H1 (cell line): ENCODE measurements around the gene UVRAG. TPM values are rescaled to one million over a fixed set of nuclear protein-coding genes. Genes with fewer than 3 reads are reported as not detected.

Experiments
- CTCF ChIA-PET: fragments of 300-600 bp; sonication (Branson Sonifier 250); formaldehyde crosslinking; loops from one replicate; lab custom pipeline; 2021; ENCODE audit not compliant: partially characterized antibody; lab: Charles Lee
- POLR2A ChIA-PET: fragments of 300-600 bp; sonication (Branson Sonifier 250); formaldehyde crosslinking; loops from one replicate; lab custom pipeline; 2021; ENCODE audit warnings: inconsistent platforms; ENCODE audit not compliant: partially characterized antibody; lab: Charles Lee
- DNase-seq, 2 experiments: peaks; one replicate each; pipeline versions ENCODE4 v3.0.0 to v3.0.0-alpha.2; 2010 to 2022; ENCODE audit warnings: low spot score in 2 of 2, low read depth in 1 of 2, mixed read lengths in 1 of 2
- FAIRE-seq: peaks from 2 replicates; lab custom pipeline; 2011; peaks lifted over from hg19 to GRCh38; lab: Jason Lieb, UNC
- H2AFZ ChIP-seq: 2 replicates; pipeline ENCODE4 v1.8.1; 2012; ENCODE audit warnings: low read length, inconsistent platforms
- H2AK5ac ChIP-seq: 2 replicates; pipeline ENCODE4 v1.6.1; 2013; ENCODE audit warnings: low read depth, low read length
- H2BK120ac ChIP-seq: replicated peaks from 2 replicates; pipeline ENCODE3; 2013; ENCODE audit warnings: low read depth, low read length, inconsistent platforms
- H2BK12ac ChIP-seq: 2 replicates; pipeline ENCODE4 v1.6.1; 2013; ENCODE audit warnings: low read depth, low read length
- H2BK15ac ChIP-seq: 2 replicates; pipeline ENCODE4 v1.6.1; 2013; ENCODE audit warnings: low read length
- H2BK20ac ChIP-seq: 2 replicates; pipeline ENCODE4 v1.6.1; 2013; ENCODE audit warnings: low read length
- H2BK5ac ChIP-seq: 2 replicates; pipeline ENCODE4 v1.6.1; 2013; ENCODE audit warnings: low read depth, low read length
- H3K14ac ChIP-seq: 2 replicates; pipeline ENCODE4 v1.6.1; 2013; ENCODE audit warnings: inconsistent platforms; ENCODE audit not compliant: insufficient read length
- H3K18ac ChIP-seq: 2 replicates; pipeline ENCODE4 v1.6.1; 2013; ENCODE audit warnings: low read length; ENCODE audit errors: extremely low read depth
- H3K23ac ChIP-seq: 2 replicates; pipeline ENCODE4 v1.6.1; 2013; ENCODE audit warnings: inconsistent platforms; ENCODE audit not compliant: insufficient read length
- H3K23me2 ChIP-seq: 2 replicates; pipeline ENCODE4 v1.6.1; 2013; ENCODE audit warnings: low read depth, low read length
- H3K27ac ChIP-seq: 2 replicates; pipeline ENCODE4 v1.6.1; 2011; ENCODE audit warnings: low read depth, low read length, inconsistent platforms
- H3K27me3 ChIP-seq, 4 experiments: replicated peaks in 1 of 4; 1 replicate in 1 of 4; 2 replicates in 3 of 4; pipeline versions ENCODE4 v1.6.1 to v1.8.1; 2011 to 2013; ENCODE audit warnings: low read length in 3 of 4, mild to moderate bottlenecking in 3 of 4, inconsistent platforms in 2 of 4, mixed read lengths in 2 of 4, moderate library complexity in 1 of 4; ENCODE audit not compliant: control insufficient read depth in 3 of 4, insufficient read depth in 3 of 4; ENCODE audit errors: extremely low read depth in 1 of 4
- H3K36me3 ChIP-seq, 4 experiments: 2 replicates each; pipeline versions ENCODE4 v1.6.1 to v1.8.1; 2011 to 2013; ENCODE audit warnings: mild to moderate bottlenecking in 4 of 4, low read length in 3 of 4, moderate library complexity in 2 of 4, control low read depth in 1 of 4, inconsistent platforms in 1 of 4; ENCODE audit not compliant: insufficient read depth in 4 of 4, control insufficient read depth in 2 of 4
- H3K4ac ChIP-seq: replicated peaks from 2 replicates; pipeline ENCODE3; 2013; ENCODE audit warnings: low read length, low read depth, mixed read lengths, inconsistent platforms; ENCODE audit not compliant: insufficient read length
- H3K4me1 ChIP-seq, 4 experiments: replicated peaks in 1 of 4; 1 replicate in 1 of 4; 2 replicates in 3 of 4; pipeline versions ENCODE4 v1.6.1 to v1.8.1; 2011 to 2013; ENCODE audit warnings: low read length in 3 of 4, inconsistent platforms in 2 of 4, mixed read lengths in 1 of 4; ENCODE audit not compliant: insufficient read depth in 4 of 4, control insufficient read depth in 3 of 4
- H3K4me2 ChIP-seq, 2 experiments: 2 replicates each; pipeline versions ENCODE4 v1.6.1 to v1.8.1; 2011 to 2013; ENCODE audit warnings: low read depth in 2 of 2, low read length in 2 of 2, control low read depth in 1 of 2, inconsistent platforms in 1 of 2, mild to moderate bottlenecking in 1 of 2; ENCODE audit not compliant: insufficient read depth in 1 of 2
- H3K4me3 ChIP-seq, 4 experiments: fragments of 200-600, 300-600 bp in 1 of 4; sonication (generic), shearing (Covaris generic), sonication (Bioruptor Twin) in 1 of 4; 2 replicates each; pipeline versions ENCODE4 v1.5.1 to v1.8.1; 2011 to 2016; ENCODE audit warnings: low read length in 4 of 4, low read depth in 3 of 4, control low read depth in 2 of 4, inconsistent platforms in 2 of 4, mild to moderate bottlenecking in 2 of 4, mixed read lengths in 1 of 4, moderate library complexity in 1 of 4; ENCODE audit not compliant: insufficient read depth in 2 of 4; ENCODE audit errors: extremely low read depth in 1 of 4
- H3K56ac ChIP-seq: replicated peaks from 2 replicates; pipeline ENCODE3; 2013; ENCODE audit warnings: low read depth, mild to moderate bottlenecking, mixed read lengths, low read length, inconsistent platforms; ENCODE audit not compliant: insufficient read length
- H3K79me1 ChIP-seq: 2 replicates; pipeline ENCODE4 v1.6.1; 2013; ENCODE audit warnings: low read depth, low read length, control low read depth
- H3K79me2 ChIP-seq, 2 experiments: 2 replicates each; pipeline versions ENCODE4 v1.6.1 to v1.8.1; 2012 to 2013; ENCODE audit warnings: low read length in 2 of 2, mild to moderate bottlenecking in 2 of 2, inconsistent platforms in 1 of 2; ENCODE audit not compliant: insufficient read depth in 2 of 2, control insufficient read depth in 1 of 2
- H3K9ac ChIP-seq, 4 experiments: replicated peaks in 1 of 4; 1 replicate in 1 of 4; 2 replicates in 3 of 4; pipeline versions ENCODE4 v1.6.1 to v1.8.1; 2011 to 2013; ENCODE audit warnings: low read depth in 3 of 4, low read length in 3 of 4, control low read depth in 2 of 4, mild to moderate bottlenecking in 2 of 4, moderate library complexity in 2 of 4, inconsistent platforms in 1 of 4; ENCODE audit errors: extremely low read depth in 1 of 4
- H3K9me3 ChIP-seq, 2 experiments: 2 replicates each; pipeline versions ENCODE4 v1.6.1 to v1.8.1; 2012 to 2013; ENCODE audit warnings: mild to moderate bottlenecking in 2 of 2, moderate library complexity in 2 of 2, control low read depth in 1 of 2, inconsistent platforms in 1 of 2, low read depth in 1 of 2, low read length in 1 of 2, mixed read lengths in 1 of 2; ENCODE audit not compliant: insufficient read depth in 2 of 2
- H4K20me1 ChIP-seq, 2 experiments: replicated peaks in 1 of 2; 2 replicates each; pipeline versions ENCODE3 to v1.8.1; 2011 to 2013; ENCODE audit warnings: inconsistent platforms in 2 of 2, low read length in 2 of 2, mild to moderate bottlenecking in 1 of 2; ENCODE audit not compliant: insufficient read depth in 2 of 2, control insufficient read depth in 1 of 2
- H4K5ac ChIP-seq: 2 replicates; pipeline ENCODE4 v1.6.1; 2013; ENCODE audit warnings: low read length, low read depth, mixed read lengths, inconsistent platforms; ENCODE audit not compliant: insufficient read length
- H4K8ac ChIP-seq: 2 replicates; pipeline ENCODE4 v1.8.0; 2013; ENCODE audit warnings: mild to moderate bottlenecking, moderate library complexity, low read length, inconsistent platforms; ENCODE audit not compliant: insufficient read depth; ENCODE audit errors: extremely low read depth
- H4K91ac ChIP-seq: replicated peaks from 2 replicates; pipeline ENCODE3; 2013; ENCODE audit warnings: low read length, mixed read lengths, inconsistent platforms; ENCODE audit not compliant: insufficient read length
- ASH2L ChIP-seq: fragments of 200-600, 300-600 bp; sonication (generic); IDR thresholded peaks from one replicate; pipeline ENCODE4 v1.7.1; 2017; ENCODE audit warnings: low read length
- BCL11A ChIP-seq, 2 experiments: IDR thresholded peaks; one replicate each; pipeline ENCODE4 v1.6.1; 2011; ENCODE audit warnings: low read depth in 2 of 2, low read length in 2 of 2, mild to moderate bottlenecking in 2 of 2
- CTBP2 ChIP-seq: IDR thresholded peaks from 2 replicates; pipeline ENCODE4 v1.7.0; 2011; ENCODE audit warnings: borderline replicate concordance, mild to moderate bottlenecking, moderate library complexity, mixed read lengths, low read length; ENCODE audit not compliant: insufficient read depth, insufficient read length
- EGR1 ChIP-seq: IDR thresholded peaks from 2 replicates; pipeline ENCODE4 v1.6.1; 2011; ENCODE audit warnings: low read depth, low read length, borderline replicate concordance
- FOSL1 ChIP-seq: IDR thresholded peaks from 2 replicates; pipeline ENCODE4 v1.6.1; 2011; ENCODE audit warnings: mild to moderate bottlenecking, low read depth, low read length, moderate library complexity; ENCODE audit not compliant: insufficient read depth
- NRF1 ChIP-seq: IDR thresholded peaks from 2 replicates; pipeline ENCODE4 v1.6.1; 2011; ENCODE audit warnings: mild to moderate bottlenecking, low read depth, low read length, improper control_type of control experiment
- POU5F1 ChIP-seq: IDR thresholded peaks from 2 replicates; pipeline ENCODE4 v1.6.1; 2011; ENCODE audit warnings: low read depth, mild to moderate bottlenecking, low read length, moderate library complexity
- RAD21 ChIP-seq, 2 experiments: IDR thresholded peaks in 1 of 2; conservative IDR thresholded peaks in 1 of 2; 2 replicates each; pipeline ENCODE4 v1.6.1; 2011; ENCODE audit warnings: low read depth in 2 of 2, low read length in 2 of 2, improper control_type of control experiment in 1 of 2, inconsistent platforms in 1 of 2, mild to moderate bottlenecking in 1 of 2, moderate library complexity in 1 of 2
- SAP30 ChIP-seq: fragments of 300-600 bp; sonication (generic); IDR thresholded peaks from 2 replicates; pipeline ENCODE4 v1.7.1; 2012; ENCODE audit warnings: low read length, moderate library complexity, mild to moderate bottlenecking, inconsistent platforms; ENCODE audit not compliant: insufficient read depth, insufficient replicate concordance
- SIX5 ChIP-seq: IDR thresholded peaks from 2 replicates; pipeline ENCODE4 v1.6.1; 2011; ENCODE audit warnings: mild to moderate bottlenecking, low read depth, low read length
- SUZ12 ChIP-seq: fragments of 200-600 bp; sonication (generic); IDR thresholded peaks from 2 replicates; pipeline ENCODE4 v1.6.1; 2012; ENCODE audit warnings: mild to moderate bottlenecking, inconsistent platforms, low read length, moderate library complexity, mixed read lengths
- TCF12 ChIP-seq: IDR thresholded peaks from 2 replicates; pipeline ENCODE4 v1.6.1; 2011; ENCODE audit warnings: low read depth, mild to moderate bottlenecking, low read length
- WGBS, 2 experiments: shearing (Covaris generic) in 1 of 2; methylation state at CpG; one replicate each; pipeline versions ENCODE4 v1.1.6 to v1.1.7; 2013 to 2015; ENCODE audit warnings: low lambda C conversion rate in 2 of 2, mixed read lengths in 2 of 2, inconsistent platforms in 1 of 2, low coverage in 1 of 2, missing lambda C conversion rate in 1 of 2; ENCODE audit not compliant: insufficient replicate concordance in 2 of 2, insufficient coverage in 1 of 2, insufficient read length in 1 of 2; ENCODE audit errors: extremely low coverage in 1 of 2, missing lambda C conversion rate in 1 of 2; 5-methylcytosine and 5-hydroxymethylcytosine counted together
- polyA plus RNA-seq, 7 experiments: library from polyadenylated mRNA; depleted of rRNA in 3 of 7; stranded (reverse) in 5 of 7; unstranded in 2 of 7; fragments of >200 nt in 5 of 7; fragments of 200-250 nt in 2 of 7; gene quantifications; 1 replicate in 5 of 7; 2 replicates in 1 of 7; 4 replicates in 1 of 7; pipeline versions ENCODE4 v1.2.1 to v1.2.3, GENCODE V29; 2011 to 2013; ENCODE audit warnings: missing spikeins in 2 of 7, mixed read lengths in 2 of 7
- total RNA-seq: library from RNA; stranded (reverse); fragmentation: NEBNext Ultra II Directional; extraction: Animal tissue kit (Norgen Biotek cat#: 25700); gene quantifications from 2 replicates; pipeline ENCODE4 v1.2.1, GENCODE V29; 2021

UVRAG gene
- total and polyA plus RNA-seq, 2 of the 8 experiments (the other 6 are each of a cell fraction or from before 2014, with no cell fraction given), result 5.5 to 14.7 TPM

DNA sequence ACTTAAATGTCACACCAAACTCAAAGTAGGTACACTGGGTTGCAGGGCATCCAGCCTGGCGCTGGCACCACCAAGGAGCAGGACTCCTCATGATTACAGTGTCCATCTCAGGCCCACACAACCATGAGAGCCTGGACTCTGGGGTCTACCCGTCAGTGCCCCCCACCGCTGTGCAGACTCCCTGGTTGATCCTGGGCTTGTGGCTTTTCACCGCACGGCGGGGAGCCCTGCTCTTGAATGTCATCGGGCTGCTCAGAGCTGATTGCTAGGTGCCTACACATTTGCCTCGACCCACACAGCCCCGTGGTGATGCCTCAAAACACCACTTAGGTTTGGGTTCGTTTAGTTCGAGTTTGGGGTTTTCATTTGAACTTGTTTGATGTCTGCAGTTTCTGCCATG, 328.3 kb downstream of the UVRAG start:
- Histone ChIP-seq H2BK120ac (no peak overlapping the region), H2AK5ac (no peak overlapping the region), H3K36me3 (peaks cover 0 to 9% (median 0%) of the 10 kb centered on the region in 4 experiments; a peak in 4 of 8 replicates), H3K23ac (no peak overlapping the region), H3K14ac (no peak overlapping the region), H2BK15ac (no peak overlapping the region), H2BK12ac (no peak overlapping the region), H3K23me2 (no peaks in the 10 kb centered on the region), H3K4ac (no peak overlapping the region), H2AFZ (no peak overlapping the region), H3K4me2 (no peak overlapping the region), H3K4me1 (no peaks in the 10 kb centered on the region), H3K27me3 (no peaks in the 10 kb centered on the region), H3K79me1 (no peaks in the 10 kb centered on the region), H4K20me1 (no peaks in the 10 kb centered on the region), H2BK5ac (no peak overlapping the region), H4K8ac (no peak overlapping the region), H3K9me3 (no peaks in the 10 kb centered on the region), H3K18ac (no peak overlapping the region), H4K91ac (no peak overlapping the region), H3K79me2 (no peaks in the 10 kb centered on the region), H3K56ac (no peak overlapping the region), H3K4me3 (no peak overlapping the region), H3K9ac (no peak overlapping the region), H4K5ac (no peak overlapping the region), H2BK20ac (no peak overlapping the region), H3K27ac (no peak overlapping the region)
- TF ChIP-seq RAD21 (IDR thresholded peaks at IDR 0.05 in 1 of 2, conservative IDR thresholded peaks at IDR 0.05 in 1 of 2; ENCODE audit: low read depth in 2 of 2, low read length in 2 of 2), result no peak
- TF ChIP-seq BCL11A (IDR thresholded peaks at IDR 0.05; ENCODE audit: low read depth in 2 of 2, low read length in 2 of 2), result no peak
- no peak for TF ChIP-seq SAP30
- TF ChIP-seq POU5F1, result no peak
- no peak for TF ChIP-seq EGR1
- no peak for TF ChIP-seq SIX5
- TF ChIP-seq FOSL1, result no peak
- no peak for TF ChIP-seq TCF12
- TF ChIP-seq SUZ12, result no peak
- TF ChIP-seq NRF1, result no peak
- TF ChIP-seq ASH2L, result no peak
- TF ChIP-seq CTBP2, result no peak
- WGBS, 2 experiments, result 88% methylated on average over 11 of the region's 11 CpGs; no CpG with 5 or more reads in 1 of the 2 experiments
- CTCF ChIA-PET, result interaction anchor here (1.5 to 5.7 kb wide), 2 partner anchors 9 to 13 kb away, joined by 3 to 42 read pairs; no protein-coding TSS in a partner anchor
- POLR2A ChIA-PET, result no interaction called here
- FAIRE-seq (no peak), DNase-seq (no peak)
